Spinal cord (tissue), 10 donors: ENCODE measurements around the gene SNX21. TPM values are rescaled to one million over a fixed set of nuclear protein-coding genes. Genes with fewer than 3 reads are reported as not detected.

Experiments
- DNase-seq, 6 donors: peaks; one replicate each; pipeline versions ENCODE4 v3.0.0 to v3.0.0-alpha.2; 2013 to 2015; ENCODE audit warnings: low spot score in 6 of 6, low read depth in 4 of 6
- H3K27ac ChIP-seq: one replicate; pipeline ENCODE4 v1.5.1; 2013; ENCODE audit warnings: low read depth, low read length, control low read depth
- H3K27me3 ChIP-seq: one replicate; pipeline ENCODE4 v1.6.1; 2013; ENCODE audit warnings: low read length; ENCODE audit not compliant: control insufficient read depth, insufficient read depth
- H3K36me3 ChIP-seq: one replicate; pipeline ENCODE4 v1.6.1; 2013; ENCODE audit warnings: low read length; ENCODE audit not compliant: control insufficient read depth, insufficient read depth
- H3K4me1 ChIP-seq: one replicate; pipeline ENCODE4 v1.6.1; 2013; ENCODE audit warnings: low read length; ENCODE audit not compliant: control insufficient read depth, insufficient read depth
- H3K4me3 ChIP-seq: one replicate; pipeline ENCODE4 v1.5.1; 2013; ENCODE audit warnings: low read depth, low read length, control low read depth
- H3K9me3 ChIP-seq: one replicate; pipeline ENCODE4 v1.6.1; 2013; ENCODE audit warnings: low read length; ENCODE audit not compliant: control insufficient read depth, insufficient read depth
- WGBS: methylation state at CpG from one replicate; pipeline ENCODE4 v1.1.5; 2013; ENCODE audit warnings: missing lambda C conversion rate; ENCODE audit not compliant: insufficient coverage; 5-methylcytosine and 5-hydroxymethylcytosine counted together
- polyA plus RNA-seq, 2 donors: library from polyadenylated mRNA; unstranded; fragments of 120-200 nt; gene quantifications; one replicate each; pipeline ENCODE4 v1.2.1, GENCODE V29; 2013; ENCODE audit not compliant: insufficient read length in 2 of 2
- total RNA-seq, 2 donors: library from RNA; depleted of rRNA in 1 of 2; stranded (reverse); fragments of 120-200 nt in 1 of 2; fragments of >200 nt in 1 of 2; gene quantifications; one replicate each; pipeline versions ENCODE4 v1.2.3 to v1.2.4, GENCODE V29; 2013 to 2014
- donor health status: healthy.

The SNX21 gene
- total and polyA plus RNA-seq, 4 donors: 23.8 to 40.7 (median 38.1) TPM

DNA sequence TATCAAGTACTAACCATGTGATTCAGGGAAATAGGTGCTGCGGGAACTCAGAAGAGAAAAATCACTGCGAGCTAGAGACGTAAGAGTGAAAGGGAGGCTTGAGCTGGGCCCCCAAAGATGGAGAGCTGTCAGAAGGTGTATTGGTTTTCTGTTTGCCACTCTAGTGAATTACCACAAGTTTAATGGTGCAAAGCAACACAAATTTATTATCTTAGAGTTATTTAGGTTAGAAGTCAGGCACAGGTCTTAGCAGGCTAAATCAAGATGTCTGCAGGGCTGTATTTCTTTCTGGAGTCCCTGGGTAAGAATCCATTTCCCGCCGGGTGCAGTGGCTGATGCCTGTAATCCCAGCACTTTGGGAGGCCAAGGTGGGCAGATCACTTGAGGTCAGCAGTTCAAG is 26.3 kb downstream of the SNX21 start:
- 85% methylated on average over 5 of the region's 5 CpGs for WGBS
- Histone ChIP-seq H3K4me3 (no peak overlapping the region), H3K27ac (no peak overlapping the region), H3K27me3 (no peaks in the 10 kb centered on the region), H3K4me1 (peaks cover 31% of the 10 kb centered on the region), H3K9me3 (no peaks in the 10 kb centered on the region), H3K36me3 (peaks cover 4% of the 10 kb centered on the region)
- DNase-seq: no peak

- H3K27me3 ChIP-seq: no peaks in the 10 kb centered on the region
- peaks cover 2% of the 10 kb centered on the region for H3K36me3 ChIP-seq
- H3K9me3 ChIP-seq: no peaks in the 10 kb centered on the region
- no peak overlapping the region for H3K4me3 ChIP-seq
- peak in 1 of 6 donors; percentile 35 for DNase-seq
- peaks cover 25% of the 10 kb centered on the region for H3K4me1 ChIP-seq
- WGBS: 83% methylated on average over 4 of the region's 7 CpGs
- H3K27ac ChIP-seq: no peak overlapping the region
Observed at GRCh38 chr20:45860560-45861220, 27.1 kb downstream of the SNX21 start.

GRCh38 chr20:45861221-45862075 is 27.8 kb downstream of the SNX21 start:
- Histone ChIP-seq H3K27ac (no peak overlapping the region), H3K27me3 (no peaks in the 10 kb centered on the region), H3K4me3 (no peak overlapping the region), H3K9me3 (no peaks in the 10 kb centered on the region), H3K36me3 (peaks cover 2% of the 10 kb centered on the region), H3K4me1 (peaks cover 17% of the 10 kb centered on the region)
- WGBS: 83% methylated on average over 1 of the region's 7 CpGs
- DNase-seq: peak in 2 of 6 donors; percentile 5 to 58

DNA sequence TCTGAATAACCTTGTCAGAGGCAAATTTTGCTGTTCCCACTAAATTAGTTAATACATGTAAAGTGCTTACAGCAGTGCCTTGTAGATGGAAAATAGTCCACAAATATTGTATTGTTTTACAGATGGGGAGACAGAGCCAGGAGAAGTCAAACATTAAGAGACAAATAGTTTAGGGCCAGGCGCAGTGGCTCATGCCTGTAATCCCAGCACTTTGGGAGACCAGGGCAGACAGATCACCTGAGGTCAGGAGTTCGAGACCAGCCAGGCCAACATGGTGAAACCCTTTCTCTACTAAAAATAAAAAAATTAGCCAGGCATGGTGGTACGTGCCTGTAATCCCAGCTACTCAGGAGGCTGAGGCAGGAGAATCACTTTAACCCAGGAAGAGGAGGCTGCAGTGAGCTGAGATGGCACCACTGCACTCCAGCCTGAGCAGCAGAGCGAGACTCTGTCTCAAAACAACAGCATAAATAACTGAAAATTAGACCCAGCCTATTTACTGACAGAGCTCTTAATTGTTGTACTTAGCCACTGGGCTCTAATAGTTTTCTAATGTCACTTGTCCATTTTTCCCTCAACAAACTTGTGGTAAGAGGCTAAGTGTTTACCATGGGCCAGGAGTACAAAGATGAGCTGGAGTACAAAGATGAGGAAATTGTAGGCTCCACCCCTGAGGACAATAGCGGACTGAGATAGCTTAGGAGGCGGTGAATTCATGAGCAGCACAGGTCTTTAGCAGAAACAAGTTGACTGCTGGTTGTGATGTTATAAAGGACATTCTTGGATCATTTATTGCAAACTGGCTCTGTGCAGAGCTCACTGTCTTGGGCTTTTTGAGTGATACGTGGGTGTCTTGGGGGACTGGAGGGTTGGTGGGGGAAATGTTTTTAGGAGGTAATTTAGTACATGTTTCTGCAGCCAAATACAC is 30.2 kb downstream of the SNX21 start:
- Histone ChIP-seq H3K9me3 (no peaks in the 10 kb centered on the region), H3K36me3 (peaks cover 2% of the 10 kb centered on the region), H3K4me1 (no peaks in the 10 kb centered on the region), H3K27me3 (no peaks in the 10 kb centered on the region), H3K27ac (no peak overlapping the region), H3K4me3 (no peak overlapping the region)
- DNase-seq: no peak
- WGBS: 86% methylated on average over 5 of the region's 7 CpGs

DNA sequence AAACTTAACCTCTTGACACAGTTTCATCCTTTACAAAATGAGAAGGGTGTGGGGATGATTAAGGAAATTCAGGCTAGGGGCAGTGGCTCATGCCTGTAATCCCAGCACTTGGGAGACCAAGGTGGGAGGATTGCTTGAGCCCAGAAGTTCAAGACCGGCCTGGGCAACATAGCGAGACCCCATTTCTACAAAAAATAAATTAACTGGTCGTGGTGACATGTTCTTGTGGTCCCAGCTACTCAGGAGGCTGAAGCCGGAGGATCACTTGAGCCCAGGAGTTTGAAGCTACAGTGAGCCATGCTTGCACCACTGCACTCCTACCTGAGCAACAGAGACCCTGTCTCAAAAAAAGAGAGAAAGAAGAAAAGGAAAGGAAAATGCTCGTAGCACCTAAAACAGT is 32.9 kb downstream of the SNX21 start:
- 92% methylated on average over 4 of the region's 5 CpGs for WGBS
- no peak overlapping the region for H3K27ac ChIP-seq
- no peaks in the 10 kb centered on the region for H3K4me1 ChIP-seq
- no peaks in the 10 kb centered on the region for H3K27me3 ChIP-seq
- DNase-seq: no peak
- H3K9me3 ChIP-seq: no peaks in the 10 kb centered on the region
- H3K36me3 ChIP-seq: peaks cover 5% of the 10 kb centered on the region
- H3K4me3 ChIP-seq: no peak overlapping the region

DNA sequence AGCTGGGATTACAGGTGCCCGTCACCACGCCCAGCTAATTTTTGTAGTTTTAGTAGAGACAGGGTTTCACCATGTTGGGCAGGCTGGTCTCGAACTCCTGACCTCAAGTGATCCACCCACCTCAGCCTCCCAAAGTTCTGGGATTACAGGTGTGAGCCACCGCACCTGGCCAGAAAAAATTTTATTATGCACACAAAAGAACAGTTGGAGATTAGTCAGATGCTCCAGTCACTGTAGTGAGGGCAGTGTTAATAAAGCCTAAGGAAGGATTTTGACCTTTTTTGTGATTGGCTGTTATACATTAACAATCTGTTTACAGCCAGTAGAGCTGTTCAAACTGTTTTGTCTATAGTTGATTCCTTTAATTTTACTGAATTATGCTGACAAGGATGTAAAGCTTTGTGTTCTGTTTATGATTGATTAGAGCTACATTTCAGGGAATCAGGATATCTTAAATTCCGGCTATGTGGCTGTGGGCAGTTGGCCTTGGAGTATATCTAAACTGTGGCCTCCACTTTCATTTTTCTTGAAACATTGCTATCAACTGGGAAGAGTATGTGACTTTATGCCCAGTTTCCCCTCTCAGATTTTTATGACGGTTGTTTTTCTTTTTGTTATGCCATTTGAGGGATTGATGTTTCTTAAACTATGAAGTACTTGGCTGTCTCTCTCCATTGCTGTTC is 33.7 kb downstream of the SNX21 start:
- no peak for DNase-seq
- WGBS: 100% methylated on average over 1 of the region's 6 CpGs
- Histone ChIP-seq H3K4me1 (no peaks in the 10 kb centered on the region), H3K9me3 (no peaks in the 10 kb centered on the region), H3K36me3 (peaks cover 3% of the 10 kb centered on the region), H3K27me3 (no peaks in the 10 kb centered on the region), H3K4me3 (no peak overlapping the region), H3K27ac (no peak overlapping the region)

DNA sequence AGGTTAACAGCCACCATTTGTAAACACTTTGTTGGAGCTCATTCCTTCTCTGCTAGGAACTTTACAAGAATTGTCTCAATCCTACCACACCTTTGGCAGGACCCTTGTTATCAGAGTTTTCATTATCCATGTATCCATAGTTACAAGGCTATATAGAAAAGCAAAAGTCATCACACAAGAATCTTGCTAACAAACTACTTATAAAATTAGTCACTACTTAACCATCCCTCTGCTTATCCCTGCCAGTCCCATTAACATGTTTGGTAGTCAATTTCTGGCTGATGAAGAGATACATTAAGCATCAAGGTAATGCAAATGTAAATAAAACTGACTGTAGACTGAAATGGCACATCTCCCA is 34.2 kb downstream of the SNX21 start:
- H3K27ac ChIP-seq: no peak overlapping the region
- H3K4me3 ChIP-seq: no peak overlapping the region
- no peak for DNase-seq

GRCh38 chr20:45872626-45873025 is 39.0 kb downstream of the SNX21 start:
- 96% methylated on average over 2 of the region's 4 CpGs for WGBS
- Histone ChIP-seq H3K4me1 (no peaks in the 10 kb centered on the region), H3K36me3 (peaks cover 23% of the 10 kb centered on the region), H3K9me3 (no peaks in the 10 kb centered on the region), H3K27me3 (no peaks in the 10 kb centered on the region), H3K27ac (no peak overlapping the region), H3K4me3 (no peak overlapping the region)
- no peak for DNase-seq

More for the DNA sequence above, 34.2 kb downstream of the SNX21 start:
- no peaks in the 10 kb centered on the region for H3K9me3 ChIP-seq
- no peaks in the 10 kb centered on the region for H3K4me1 ChIP-seq
- H3K36me3 ChIP-seq: peaks cover 7% of the 10 kb centered on the region
- H3K27me3 ChIP-seq: no peaks in the 10 kb centered on the region
